GM23248 (cell line): ENCODE data around the gene SLC29A4. TPM values are rescaled to one million over a fixed set of nuclear protein-coding genes. Genes with fewer than 3 reads are reported as not detected.
"Not testable (repeated sequence)": the region's sequence is repeated elsewhere in the genome, so short reads cannot be mapped to it uniquely, and the experiment has no call there.

ENCODE experiments used
- DNase-seq: peaks from one replicate; pipeline ENCODE4 v3.0.0-alpha.2; 2015
- H2AFZ ChIP-seq: fragments of 200-600 bp; sonication (generic); 2 replicates; pipeline ENCODE4 v1.6.1; 2016; ENCODE audit warnings: antibody characterized with exemption
- H3F3A ChIP-seq: fragments of 200-600 bp; sonication (generic); 2 replicates; pipeline ENCODE4 v1.6.1; 2016; ENCODE audit warnings: mild to moderate bottlenecking, antibody characterized with exemption, mixed run types; ENCODE audit not compliant: insufficient read depth
- H3K27ac ChIP-seq: fragments of 200-600 bp; sonication (generic); 2 replicates; pipeline ENCODE4 v1.5.1; 2016; ENCODE audit warnings: mild to moderate bottlenecking
- H3K27me3 ChIP-seq: fragments of 200-600 bp; sonication (generic); replicated peaks from 2 replicates; pipeline ENCODE4 v1.6.1; 2016; ENCODE audit warnings: mild to moderate bottlenecking; ENCODE audit not compliant: insufficient read depth
- H3K36me3 ChIP-seq: fragments of 200-600 bp; sonication (generic); 2 replicates; pipeline ENCODE4 v1.6.1; 2016; ENCODE audit warnings: low read depth, mild to moderate bottlenecking
- H3K4me1 ChIP-seq: fragments of 200-600 bp; sonication (generic); 2 replicates; pipeline ENCODE4 v1.6.1; 2016; ENCODE audit warnings: mild to moderate bottlenecking; ENCODE audit not compliant: insufficient read depth
- H3K4me2 ChIP-seq: fragments of 200-600 bp; sonication (generic); one replicate; pipeline ENCODE4 v1.6.1; 2016; ENCODE audit warnings: mild to moderate bottlenecking; ENCODE audit not compliant: unreplicated experiment
- H3K4me3 ChIP-seq: fragments of 200-600 bp; sonication (generic); 2 replicates; pipeline ENCODE4 v1.5.1; 2016; ENCODE audit warnings: mild to moderate bottlenecking
- H3K79me2 ChIP-seq: fragments of 200-600 bp; sonication (generic); 2 replicates; pipeline ENCODE4 v1.6.1; 2016; ENCODE audit warnings: mild to moderate bottlenecking; ENCODE audit not compliant: insufficient read depth
- H3K9ac ChIP-seq: fragments of 200-600 bp; sonication (generic); 2 replicates; pipeline ENCODE4 v1.6.1; 2016; ENCODE audit warnings: mild to moderate bottlenecking
- H3K9me2 ChIP-seq: fragments of 200-600 bp; sonication (generic); 2 replicates; pipeline ENCODE4 v1.6.1; 2016; ENCODE audit warnings: mixed run types, mild to moderate bottlenecking, moderate library complexity; ENCODE audit not compliant: insufficient read depth
- H3K9me3 ChIP-seq: fragments of 200-600 bp; sonication (generic); one replicate; pipeline ENCODE4 v1.6.1; 2017; ENCODE audit warnings: low read depth
- H4K20me1 ChIP-seq: fragments of 200-600 bp; sonication (generic); 2 replicates; pipeline ENCODE4 v1.6.0; 2016; ENCODE audit not compliant: insufficient read depth
- EZH2 ChIP-seq: fragments of 200-600 bp; sonication (generic); IDR thresholded peaks from 2 replicates; pipeline ENCODE4 v1.6.1; 2018; ENCODE audit warnings: antibody characterized with exemption, mild to moderate bottlenecking; ENCODE audit not compliant: insufficient read depth, poor library complexity, severe bottlenecking
- EZH2phosphoT487 ChIP-seq: fragments of 200-600 bp; sonication (generic); IDR thresholded peaks from 2 replicates; pipeline ENCODE4 v1.6.1; 2018; ENCODE audit warnings: antibody characterized with exemption, moderate library complexity, mild to moderate bottlenecking, low read depth; ENCODE audit not compliant: insufficient read depth
- WGBS, 2 experiments: methylation state at CpG; one replicate each; pipeline ENCODE4 v1.1.6; 2015 to 2017; ENCODE audit warnings: low lambda C conversion rate in 2 of 2, low coverage in 1 of 2; ENCODE audit errors: missing lambda C conversion rate in 2 of 2; 5-methylcytosine and 5-hydroxymethylcytosine counted together
- in situ Hi-C: fragments of 300-500 bp; cut with MboI; formaldehyde crosslinking; loops from 2 replicates; pipeline ENCODE4 v1.15.0; 2020
- polyA plus RNA-seq: library from polyadenylated mRNA; unstranded; fragments of >200 nt; fragmentation: Nextera tagmentation; extraction: Ambion mirVana; gene quantifications from 2 replicates; pipeline ENCODE4 v1.2.1, GENCODE V29; 2016
- total RNA-seq: library from RNA; depleted of rRNA; stranded (reverse); fragments of >200 nt; shearing (Covaris generic); gene quantifications from 2 replicates; pipeline ENCODE4 v1.2.3, GENCODE V29; 2014

The SLC29A4 gene
- total and polyA plus RNA-seq, 2 experiments from 2014 or later = 0.35 to 1.2 TPM

DNA sequence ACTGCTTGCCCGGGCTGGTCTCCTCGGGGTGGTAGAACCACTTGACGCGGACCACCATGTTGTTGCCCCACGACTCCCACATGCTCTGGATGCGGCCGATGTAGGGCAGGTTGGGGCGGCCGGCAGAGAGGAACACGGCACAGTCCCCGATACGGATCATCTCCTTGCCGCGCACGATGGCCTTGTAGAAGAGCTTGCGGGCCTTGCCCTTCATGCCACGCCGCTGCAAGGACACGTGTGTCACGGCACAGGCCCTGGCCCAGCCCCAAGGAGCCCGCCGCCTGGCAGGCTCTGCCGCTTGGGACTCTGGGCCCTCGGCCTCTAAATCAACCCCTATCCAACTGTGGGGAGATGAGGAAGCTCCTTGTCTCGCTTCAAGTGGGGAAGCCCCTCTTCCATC, 26.4 kb downstream of the SLC29A4 start:
- 91 to 93% methylated on average over 24 to 25 of the region's 25 CpGs for WGBS, 2 experiments

DNA sequence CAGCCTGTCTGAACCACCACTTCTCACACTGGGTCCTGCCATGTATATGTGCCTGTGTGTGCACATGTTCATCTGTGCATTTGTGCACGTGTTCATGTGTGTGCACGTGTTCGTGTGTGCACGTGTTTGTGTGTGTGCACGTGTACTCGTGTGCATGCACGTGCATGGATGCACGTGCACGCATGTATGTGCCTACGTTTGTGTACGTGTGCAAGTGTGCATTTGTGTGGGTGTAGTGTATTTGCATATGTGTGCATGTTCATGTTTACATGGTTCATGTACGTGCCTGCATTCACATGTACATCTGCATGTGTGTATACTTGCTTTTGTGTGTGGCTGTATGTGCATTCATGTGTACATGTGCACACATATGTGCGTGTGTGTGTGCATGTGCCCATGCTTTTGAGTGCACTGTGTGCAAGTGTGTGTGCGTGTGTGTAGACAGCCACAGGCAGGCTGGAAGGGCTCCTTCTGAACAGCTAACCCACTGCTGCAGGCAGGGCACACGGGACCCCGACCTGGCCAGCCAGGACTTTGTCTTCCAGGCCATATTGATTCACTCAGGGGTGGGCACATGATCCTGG, 28.2 kb downstream of the SLC29A4 start:
- H2AFZ ChIP-seq = no peak overlapping the region
- H3K27me3 ChIP-seq = no peaks in the 10 kb centered on the region
- no peak overlapping the region for H3K9ac ChIP-seq
- H3K4me3 ChIP-seq = no peak overlapping the region
- H3K4me2 ChIP-seq = no peak overlapping the region
- WGBS, 2 experiments = 88 to 90% methylated on average over 14 to 16 of the region's 16 CpGs
- H3F3A ChIP-seq = no peaks in the 10 kb centered on the region
- no peaks in the 10 kb centered on the region for H3K9me3 ChIP-seq
- no peaks in the 10 kb centered on the region for H3K79me2 ChIP-seq
- H3K36me3 ChIP-seq = peaks cover 14% of the 10 kb centered on the region; the same call in 1 of the 2 replicates
- no peak overlapping the region for H3K27ac ChIP-seq
- H4K20me1 ChIP-seq = no peaks in the 10 kb centered on the region
- no peaks in the 10 kb centered on the region for H3K4me1 ChIP-seq
- in situ Hi-C loops = no loop called here
- H3K9me2 ChIP-seq = no peaks in the 10 kb centered on the region
- TF ChIP-seq EZH2phosphoT487 = no peak
- TF ChIP-seq EZH2 = no peak
- no peak for DNase-seq

More for the DNA sequence above, 26.4 kb downstream of the SLC29A4 start:
- no peaks in the 10 kb centered on the region for H4K20me1 ChIP-seq
- peaks cover 5% of the 10 kb centered on the region; the same call in 1 of the 2 replicates for H3F3A ChIP-seq
- H3K9ac ChIP-seq = no peak overlapping the region
- H3K9me3 ChIP-seq = no peaks in the 10 kb centered on the region
- in situ Hi-C loops = no loop called here
- no peaks in the 10 kb centered on the region for H3K79me2 ChIP-seq
- H3K4me1 ChIP-seq = no peaks in the 10 kb centered on the region
- no peaks in the 10 kb centered on the region for H3K9me2 ChIP-seq
- DNase-seq = no peak
- no peak overlapping the region for H3K27ac ChIP-seq
- H3K4me2 ChIP-seq = no peak overlapping the region
- H3K4me3 ChIP-seq = no peak overlapping the region
- H3K36me3 ChIP-seq = peaks cover 4% of the 10 kb centered on the region; the same call in 1 of the 2 replicates
- H2AFZ ChIP-seq = no peak overlapping the region
- no peaks in the 10 kb centered on the region for H3K27me3 ChIP-seq
- TF ChIP-seq EZH2phosphoT487 = no peak
- no peak for TF ChIP-seq EZH2

DNA sequence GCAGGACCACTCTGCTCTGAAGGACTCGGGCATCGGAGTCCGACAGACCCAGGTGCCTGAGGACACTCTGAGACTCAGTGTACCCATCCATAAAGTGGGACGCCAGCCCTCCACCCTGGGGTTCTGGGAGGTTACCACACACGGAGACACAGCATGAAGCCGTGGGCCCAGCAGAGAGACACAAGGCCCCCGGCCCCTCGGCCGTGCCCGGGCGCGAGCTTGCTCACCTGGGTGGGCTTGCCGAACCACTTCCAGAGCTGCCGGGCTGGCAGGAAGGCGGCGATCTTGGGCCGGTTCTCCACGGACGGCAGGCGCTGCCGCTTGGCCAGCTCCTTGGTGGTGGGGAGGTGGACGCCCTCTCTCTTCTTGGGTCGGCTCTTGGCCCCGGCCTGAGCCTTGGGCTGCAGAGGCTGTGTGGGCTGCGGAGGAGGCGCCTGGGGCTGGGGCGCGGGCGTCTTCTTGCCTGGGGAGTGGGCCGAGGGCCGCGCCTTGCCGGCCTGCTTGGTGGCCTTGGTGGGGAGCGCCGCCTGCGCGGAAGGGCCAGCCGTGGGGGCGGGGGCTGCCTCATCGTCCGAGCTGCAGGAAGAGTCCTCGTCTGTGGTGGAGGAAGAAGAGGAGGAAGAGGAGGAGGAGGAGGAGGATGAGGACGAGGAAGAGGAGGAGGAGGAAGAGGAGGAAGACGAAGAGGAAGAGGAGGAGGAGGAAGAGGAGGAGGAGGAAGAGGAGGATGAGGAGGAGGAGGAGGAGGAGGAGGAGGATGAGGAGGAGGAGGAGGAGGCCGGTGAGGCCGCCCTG, 29.7 kb downstream of the SLC29A4 start:
- in situ Hi-C loops, H3K79me2 ChIP-seq, H3F3A ChIP-seq, H3K27ac ChIP-seq, H2AFZ ChIP-seq, H3K4me1 ChIP-seq, H3K4me3 ChIP-seq, H3K9me3 ChIP-seq, H3K4me2 ChIP-seq, H3K9ac ChIP-seq, DNase-seq, H3K9me2 ChIP-seq, H4K20me1 ChIP-seq, H3K27me3 ChIP-seq: not testable (repeated sequence)
- WGBS, 2 experiments = 89 to 94% methylated on average over 14 to 43 of the region's 46 CpGs
- peaks cover 18% of the 10 kb centered on the region; the same call in 1 of the 2 replicates for H3K36me3 ChIP-seq

DNA sequence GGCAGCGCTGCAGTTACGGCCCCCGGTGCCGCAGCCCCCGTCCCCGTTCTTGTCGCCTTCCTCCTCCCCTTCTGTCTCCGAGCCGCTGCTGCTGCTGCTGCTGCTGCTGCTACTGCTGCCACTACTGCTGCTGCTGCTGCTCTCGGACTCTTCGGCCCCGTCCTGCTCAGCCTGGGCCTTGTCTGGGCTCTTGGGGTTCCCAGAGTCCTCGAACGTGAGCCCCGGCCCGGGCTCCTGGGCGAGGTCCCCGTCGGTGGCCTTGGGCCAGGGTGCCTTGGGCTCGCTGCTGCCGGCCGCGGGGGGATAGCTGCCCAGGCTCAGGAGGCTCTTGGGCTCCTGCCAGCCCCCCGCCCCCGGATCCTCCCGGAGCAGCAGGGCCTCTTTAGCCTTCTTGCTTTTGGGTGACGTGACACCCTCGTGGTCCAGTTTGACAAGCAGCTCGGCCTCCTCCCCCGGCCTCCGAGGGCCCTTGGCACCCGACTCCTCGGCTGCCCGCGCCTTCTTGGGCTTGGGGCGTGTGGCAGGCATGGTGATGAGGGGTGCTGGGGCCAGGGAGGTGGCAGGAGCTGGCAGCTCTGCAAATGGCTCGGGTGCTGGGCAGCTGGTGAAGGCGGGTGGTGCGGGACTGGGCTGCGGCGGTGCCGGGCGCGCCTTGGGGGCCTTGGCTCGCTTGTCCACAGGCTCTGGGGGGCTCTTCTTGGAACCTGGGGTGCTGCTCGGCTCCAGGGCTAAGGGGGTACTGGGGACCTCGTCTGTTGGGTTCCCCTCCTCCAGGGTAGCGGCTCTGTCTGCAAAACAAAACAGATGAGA, 30.5 kb downstream of the SLC29A4 start:
- H3K27ac ChIP-seq, H3K27me3 ChIP-seq, H3K9me3 ChIP-seq, H3K4me2 ChIP-seq, H3K79me2 ChIP-seq, H2AFZ ChIP-seq, H3K9ac ChIP-seq, H4K20me1 ChIP-seq, H3K9me2 ChIP-seq, H3K4me3 ChIP-seq, H3K4me1 ChIP-seq, H3F3A ChIP-seq, DNase-seq, in situ Hi-C loops: not testable (repeated sequence)
- WGBS, 2 experiments = 82 to 94% methylated on average over 13 to 46 of the region's 48 CpGs
- peaks cover 23% of the 10 kb centered on the region; the same call in 1 of the 2 replicates for H3K36me3 ChIP-seq
